Measurements from ENCODE around the gene RBM47. TPM values are rescaled to one million over a fixed set of nuclear protein-coding genes. Genes with fewer than 3 reads are reported as not detected.

The RBM47 gene
- polyA plus RNA-seq, 3 donors, result 79.5 to 101 (median 92.8) TPM

GRCh38 chr4:40473578-40474388 lies 155.9 kb downstream of the RBM47 start:
- 97% methylated on average over 7 of the region's 9 CpGs for WGBS (ENCODE audit: insufficient coverage)
- peaks cover 0 to 17% of the 10 kb centered on the region in 2 donors for H3K36me3 ChIP-seq (replicated peaks in 1 of 2; ENCODE audit: control insufficient read depth in 1 of 2, insufficient read depth in 2 of 2, low read length in 2 of 2)
- peaks cover 7 to 9% of the 10 kb centered on the region in 2 donors for H3K4me1 ChIP-seq (ENCODE audit: control insufficient read depth in 1 of 2, insufficient read depth in 2 of 2, low read length in 2 of 2)
- H3K79me2 ChIP-seq (ENCODE audit: insufficient read depth, low read length), result peaks cover 96% of the 10 kb centered on the region
- DNase-seq, result no peak
- H2AFZ ChIP-seq (ENCODE audit: insufficient read depth, low read depth, low read length, poor library complexity, severe bottlenecking), result no peak overlapping the region
- H3K4me3 ChIP-seq (replicated peaks in 1 of 3; ENCODE audit: low read depth in 2 of 3, low read length in 3 of 3), result no peak overlapping the region
- no peak overlapping the region for H3K9ac ChIP-seq (ENCODE audit: insufficient read depth, low read length, poor library complexity, severe bottlenecking)
- Mint-ChIP-seq H3K4me1 (peaks cover 25% of the 10 kb centered on the region), H3K27ac (peak overlapping the region in 5 of 7 donors; percentile 25 to 67 (median 63)), H3K36me3 (peaks cover 21 to 38% of the 10 kb centered on the region in 2 donors), H3K9me3 (no peaks in the 10 kb centered on the region), H3K4me3 (no peak overlapping the region), H3K27me3 (ENCODE audit: low read depth in 3 of 3) (peaks cover 0 to 2% (median 0%) of the 10 kb centered on the region in 3 donors)
- H4K20me1 ChIP-seq (ENCODE audit: insufficient read depth, low read length), result peaks cover 99% of the 10 kb centered on the region
- H3K9me3 ChIP-seq (replicated peaks in 1 of 2; ENCODE audit: control insufficient read depth in 1 of 2, insufficient read depth in 1 of 2, low read length in 2 of 2), result no peaks in the 10 kb centered on the region
- no peak overlapping the region for H3K4me2 ChIP-seq (replicated peaks; ENCODE audit: extremely low read depth, low read length, poor library complexity, severe bottlenecking)
- no peak for TF ChIP-seq CTCF (IDR thresholded peaks at IDR 0.05)
- no peaks in the 10 kb centered on the region for H3K27me3 ChIP-seq (ENCODE audit: control insufficient read depth in 2 of 2, insufficient read depth in 2 of 2, low read length in 2 of 2)
- intact Hi-C loops (cut with micrococcal nuclease), result no loop called here
- no peak overlapping the region for H3K27ac ChIP-seq (ENCODE audit: low read depth in 1 of 2, low read length in 2 of 2)

- Mint-ChIP-seq H3K27me3 (ENCODE audit: low read depth in 3 of 3) (peaks cover 0 to 1% (median 0%) of the 10 kb centered on the region in 3 donors), H3K9me3 (no peaks in the 10 kb centered on the region), H3K36me3 (peaks cover 17 to 45% of the 10 kb centered on the region in 2 donors), H3K27ac (peak overlapping the region in 4 of 7 donors; percentile 2 to 56 (median 30)), H3K4me1 (peaks cover 15% of the 10 kb centered on the region), H3K4me3 (no peak overlapping the region)
- Histone ChIP-seq H3K27me3 (ENCODE audit: control insufficient read depth in 2 of 2, insufficient read depth in 2 of 2, low read length in 2 of 2) (no peaks in the 10 kb centered on the region), H3K9me3 (replicated peaks in 1 of 2; ENCODE audit: control insufficient read depth in 1 of 2, insufficient read depth in 1 of 2, low read length in 2 of 2) (no peaks in the 10 kb centered on the region), H3K36me3 (replicated peaks in 1 of 2; ENCODE audit: control insufficient read depth in 1 of 2, insufficient read depth in 2 of 2, low read length in 2 of 2) (peaks cover 3 to 29% of the 10 kb centered on the region in 2 donors), H3K79me2 (ENCODE audit: insufficient read depth, low read length) (peaks cover 94% of the 10 kb centered on the region), H3K4me1 (ENCODE audit: control insufficient read depth in 1 of 2, insufficient read depth in 2 of 2, low read length in 2 of 2) (peaks cover 6 to 7% of the 10 kb centered on the region in 2 donors), H3K4me3 (replicated peaks in 1 of 3; ENCODE audit: low read depth in 2 of 3, low read length in 3 of 3) (no peak overlapping the region), H3K27ac (ENCODE audit: low read depth in 1 of 2, low read length in 2 of 2) (peak overlapping the region in 1 of 2 donors; percentile 50), H4K20me1 (ENCODE audit: insufficient read depth, low read length) (peaks cover 99% of the 10 kb centered on the region), H3K4me2 (replicated peaks; ENCODE audit: extremely low read depth, low read length, poor library complexity, severe bottlenecking) (no peak overlapping the region), H3K9ac (ENCODE audit: insufficient read depth, low read length, poor library complexity, severe bottlenecking) (no peak overlapping the region), H2AFZ (ENCODE audit: insufficient read depth, low read depth, low read length, poor library complexity, severe bottlenecking) (no peak overlapping the region)
- DNase-seq, result no peak
- 100% methylated on average over 1 of the region's 3 CpGs for WGBS (ENCODE audit: insufficient coverage)
- intact Hi-C loops (cut with micrococcal nuclease), result no loop called here
- no peak for TF ChIP-seq CTCF (IDR thresholded peaks at IDR 0.05)
These were observed 157.7 kb downstream of the RBM47 start for GRCh38 chr4:40471923-40472322.

Measured in CD14-positive monocyte (primary cell).